Measurements from ENCODE around the gene PRTG.

DNA sequence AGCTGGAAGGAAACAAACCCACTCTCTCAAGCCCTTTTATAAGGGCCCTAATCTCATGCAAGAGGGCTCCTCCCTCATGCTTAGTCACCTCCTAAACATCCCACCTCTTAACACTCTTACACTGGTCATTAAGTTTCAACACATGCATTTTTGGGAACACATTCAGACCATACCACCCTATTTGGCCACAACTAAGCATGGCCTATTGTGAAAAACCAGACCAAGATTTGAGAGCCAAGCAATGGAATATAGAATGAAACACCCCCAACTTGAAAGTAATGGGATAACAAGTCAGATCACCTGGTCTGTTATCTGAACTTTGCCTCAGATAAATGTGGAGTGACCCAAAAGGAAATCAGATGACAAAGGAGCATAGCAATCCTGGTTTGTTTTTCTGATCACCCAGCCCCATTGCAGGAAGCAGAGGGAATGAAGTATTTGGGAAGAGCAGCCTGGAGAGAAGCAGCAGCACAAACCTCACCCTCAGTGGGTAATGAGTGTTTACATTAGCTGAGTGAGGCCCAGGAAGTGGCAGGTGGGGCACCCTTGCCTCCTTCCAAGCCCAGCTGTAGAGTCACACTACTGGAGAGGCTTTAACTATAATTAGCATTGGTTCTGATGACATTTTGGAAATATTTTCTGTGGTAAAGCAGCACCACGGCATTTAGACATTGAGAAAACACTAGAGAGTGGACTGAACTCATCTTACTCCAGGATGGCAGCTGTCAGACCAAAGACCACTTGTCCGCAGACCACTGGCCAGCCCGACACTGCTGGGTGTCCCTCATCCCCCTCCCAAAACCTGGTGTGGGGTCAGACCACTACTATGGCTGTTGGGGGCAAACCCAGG lies 48.8 kb upstream of the PRTG start:
- TF ChIP-seq POLR2AphosphoS5 (IDR thresholded peaks at IDR 0.05; ENCODE audit: low read depth, low read length): no peak
- no peak for TF ChIP-seq POU2F2 (IDR thresholded peaks at IDR 0.05; ENCODE audit: low read depth, low read length)
- no peak for TF ChIP-seq POLR2A (IDR thresholded peaks at IDR 0.05; ENCODE audit: low read depth, low read length)
